SJCRH30 (cell line): ENCODE results near the gene CEP295NL. TPM values are rescaled to one million over a fixed set of nuclear protein-coding genes. Genes with fewer than 3 reads are reported as not detected.
"Not testable (repeated sequence)": the region's sequence is repeated elsewhere in the genome, so short reads cannot be mapped to it uniquely, and the experiment has no call there.

ENCODE experiments used
- DNase-seq, 2 experiments: peaks; one replicate each; pipeline ENCODE4 v3.0.0-alpha.2; 2015 to 2020
- H3K27ac ChIP-seq: fragments of 250-450 bp; sonication (Bioruptor Pico); 2 replicates; pipeline ENCODE4 v1.5.1; 2020; ENCODE audit warnings: mild to moderate bottlenecking, moderate library complexity
- H3K27me3 ChIP-seq: fragments of 250-450 bp; sonication (Bioruptor Pico); 2 replicates; pipeline ENCODE4 v1.5.1; 2020; ENCODE audit warnings: mild to moderate bottlenecking, moderate library complexity
- H3K36me3 ChIP-seq: fragments of 250-450 bp; sonication (Bioruptor Pico); 2 replicates; pipeline ENCODE4 v1.5.1; 2020; ENCODE audit warnings: mild to moderate bottlenecking, moderate library complexity
- H3K4me1 ChIP-seq: fragments of 250-450 bp; sonication (Bioruptor Pico); 2 replicates; pipeline ENCODE4 v1.5.1; 2020; ENCODE audit warnings: mild to moderate bottlenecking, moderate library complexity
- H3K4me3 ChIP-seq: fragments of 250-450 bp; sonication (Bioruptor Pico); 2 replicates; pipeline ENCODE4 v1.5.1; 2020; ENCODE audit warnings: mild to moderate bottlenecking, moderate library complexity
- H3K9me3 ChIP-seq: fragments of 250-450 bp; sonication (Bioruptor Pico); replicated peaks from 2 replicates; pipeline ENCODE4 v1.5.1; 2020; ENCODE audit warnings: mild to moderate bottlenecking, moderate library complexity
- total RNA-seq: library from RNA; depleted of rRNA; stranded (reverse); fragments of >200 nt; shearing (Covaris generic); gene quantifications from 2 replicates; pipeline ENCODE4 v1.2.3, GENCODE V29; 2014

Gene CEP295NL
- total RNA-seq, 1 experiment from 2014 or later = 1.3 TPM

GRCh38 chr17:78921437-78921971 lies 18.5 kb upstream of the CEP295NL start:
- no peak overlapping the region for H3K4me3 ChIP-seq
- no peak overlapping the region for H3K27ac ChIP-seq
- peaks cover 3% of the 10 kb centered on the region; the same call in 1 of the 2 replicates for H3K36me3 ChIP-seq
- no peaks in the 10 kb centered on the region for H3K9me3 ChIP-seq
- H3K27me3 ChIP-seq = no peaks in the 10 kb centered on the region
- DNase-seq = no peak
- peaks cover 21% of the 10 kb centered on the region; the same call in 1 of the 2 replicates for H3K4me1 ChIP-seq

GRCh38 chr17:78920528-78920927 lies 17.5 kb upstream of the CEP295NL start:
- no peaks in the 10 kb centered on the region for H3K27me3 ChIP-seq
- peaks cover 6% of the 10 kb centered on the region; the same call in 1 of the 2 replicates for H3K36me3 ChIP-seq
- no peak overlapping the region for H3K27ac ChIP-seq
- DNase-seq = no peak
- peaks cover 27% of the 10 kb centered on the region; the same call in 1 of the 2 replicates for H3K4me1 ChIP-seq
- no peaks in the 10 kb centered on the region for H3K9me3 ChIP-seq
- no peak overlapping the region for H3K4me3 ChIP-seq

- DNase-seq = no peak
- Histone ChIP-seq H3K27ac (no peak overlapping the region), H3K27me3 (no peaks in the 10 kb centered on the region), H3K9me3 (no peaks in the 10 kb centered on the region), H3K4me1 (peaks cover 27% of the 10 kb centered on the region; the same call in 1 of the 2 replicates), H3K4me3 (no peak overlapping the region), H3K36me3 (peaks cover 6% of the 10 kb centered on the region; the same call in 1 of the 2 replicates)
These were observed 17.0 kb upstream of the CEP295NL start for GRCh38 chr17:78919861-78920450.

GRCh38 chr17:78918979-78919378 lies 16.0 kb upstream of the CEP295NL start:
- H3K4me1 ChIP-seq = peaks cover 25% of the 10 kb centered on the region; the same call in 1 of the 2 replicates
- DNase-seq = no peak
- H3K9me3 ChIP-seq = no peaks in the 10 kb centered on the region
- H3K4me3 ChIP-seq = no peak overlapping the region
- H3K27ac ChIP-seq = no peak overlapping the region
- H3K27me3 ChIP-seq = no peaks in the 10 kb centered on the region
- H3K36me3 ChIP-seq = peaks cover 6% of the 10 kb centered on the region

- Histone ChIP-seq H3K27me3 (no peaks in the 10 kb centered on the region), H3K9me3 (no peaks in the 10 kb centered on the region), H3K4me3 (no peak overlapping the region), H3K4me1 (peaks cover 19% of the 10 kb centered on the region; the same call in 1 of the 2 replicates), H3K36me3 (peaks cover 6% of the 10 kb centered on the region), H3K27ac (no peak overlapping the region)
- peak; percentile 47 to 70 for DNase-seq
These were observed 14.7 kb upstream of the CEP295NL start for GRCh38 chr17:78917451-78918275.

- peak; percentile 47 to 50 for DNase-seq
These were observed 13.1 kb upstream of the CEP295NL start for GRCh38 chr17:78915872-78916632.

GRCh38 chr17:78913115-78913514 lies 10.1 kb upstream of the CEP295NL start:
- no peak for DNase-seq
- Histone ChIP-seq H3K27ac (no peak overlapping the region), H3K27me3 (no peaks in the 10 kb centered on the region), H3K4me1 (peaks cover 19% of the 10 kb centered on the region; the same call in 1 of the 2 replicates), H3K4me3 (no peak overlapping the region), H3K9me3 (no peaks in the 10 kb centered on the region), H3K36me3 (peaks cover 7% of the 10 kb centered on the region)

More at GRCh38 chr17:78915872-78916632, 13.1 kb upstream of the CEP295NL start:
- Histone ChIP-seq H3K36me3 (peaks cover 4% of the 10 kb centered on the region), H3K4me1 (peaks cover 19% of the 10 kb centered on the region; the same call in 1 of the 2 replicates), H3K4me3 (no peak overlapping the region), H3K27ac (peak overlapping the region; percentile 7; the same call in 1 of the 2 replicates), H3K9me3 (no peaks in the 10 kb centered on the region), H3K27me3 (no peaks in the 10 kb centered on the region)

GRCh38 chr17:78912082-78912481 lies 9.1 kb upstream of the CEP295NL start:
- no peak for DNase-seq
- Histone ChIP-seq H3K4me3 (no peak overlapping the region), H3K36me3 (peaks cover 11% of the 10 kb centered on the region), H3K27me3 (no peaks in the 10 kb centered on the region), H3K4me1 (peaks cover 13% of the 10 kb centered on the region; the same call in 1 of the 2 replicates), H3K27ac (no peak overlapping the region), H3K9me3 (no peaks in the 10 kb centered on the region)

- not testable (repeated sequence) for H3K4me1 ChIP-seq, H3K4me3 ChIP-seq, H3K9me3 ChIP-seq, H3K27me3 ChIP-seq, DNase-seq, H3K27ac ChIP-seq
- H3K36me3 ChIP-seq = peaks cover 11% of the 10 kb centered on the region
These were observed 8.5 kb upstream of the CEP295NL start for GRCh38 chr17:78911543-78911942.

GRCh38 chr17:78910497-78911284 lies 7.7 kb upstream of the CEP295NL start:
- DNase-seq = no peak
- H3K36me3 ChIP-seq = peaks cover 8% of the 10 kb centered on the region
- H3K4me3 ChIP-seq = no peak overlapping the region
- H3K4me1 ChIP-seq = peaks cover under 1% of the 10 kb centered on the region; the same call in 1 of the 2 replicates
- no peak overlapping the region for H3K27ac ChIP-seq
- no peaks in the 10 kb centered on the region for H3K9me3 ChIP-seq
- no peaks in the 10 kb centered on the region for H3K27me3 ChIP-seq

GRCh38 chr17:78908426-78908825 lies 5.4 kb upstream of the CEP295NL start:
- no peak for DNase-seq
- Histone ChIP-seq H3K4me3 (no peak overlapping the region), H3K9me3 (no peaks in the 10 kb centered on the region), H3K36me3 (peaks cover 11% of the 10 kb centered on the region), H3K27me3 (no peaks in the 10 kb centered on the region), H3K27ac (no peak overlapping the region), H3K4me1 (peaks cover 4% of the 10 kb centered on the region)

- Histone ChIP-seq H3K36me3 (peaks cover 15% of the 10 kb centered on the region), H3K4me3 (no peak overlapping the region), H3K4me1 (peaks cover 12% of the 10 kb centered on the region), H3K27me3 (no peaks in the 10 kb centered on the region), H3K9me3 (no peaks in the 10 kb centered on the region), H3K27ac (no peak overlapping the region)
- no peak for DNase-seq
These were observed 2.5 kb upstream of the CEP295NL start for GRCh38 chr17:78905541-78905940.

GRCh38 chr17:78905116-78905515 lies 2.1 kb upstream of the CEP295NL start:
- Histone ChIP-seq H3K36me3 (peaks cover 13% of the 10 kb centered on the region; the same call in 1 of the 2 replicates), H3K4me1 (peaks cover 12% of the 10 kb centered on the region), H3K4me3 (no peak overlapping the region)

GRCh38 chr17:78904371-78904770 lies 1.4 kb upstream of the CEP295NL start:
- H3K27ac ChIP-seq = no peak overlapping the region
- H3K9me3 ChIP-seq = no peaks in the 10 kb centered on the region
- H3K36me3 ChIP-seq = peaks cover 13% of the 10 kb centered on the region; the same call in 1 of the 2 replicates
- no peak for DNase-seq
- no peak overlapping the region for H3K4me3 ChIP-seq
- H3K27me3 ChIP-seq = no peaks in the 10 kb centered on the region
- peaks cover 19% of the 10 kb centered on the region for H3K4me1 ChIP-seq

More at GRCh38 chr17:78905116-78905515, 2.1 kb upstream of the CEP295NL start:
- Histone ChIP-seq H3K27me3 (no peaks in the 10 kb centered on the region), H3K9me3 (no peaks in the 10 kb centered on the region), H3K27ac (no peak overlapping the region)
- DNase-seq = no peak
